ENCODE results near the gene ARHGAP4. TPM values are rescaled to one million over a fixed set of nuclear protein-coding genes. Genes with fewer than 3 reads are reported as not detected.

The ARHGAP4 gene
- total RNA-seq, 1 donor from 2014 or later, result 43.0 TPM

GRCh38 chrX:153964105-153964504 is 38.0 kb upstream of the ARHGAP4 start:
- DNase-seq (ENCODE audit: low spot score), result no peak

- no peak for DNase-seq (ENCODE audit: low spot score)
These were observed 37.5 kb upstream of the ARHGAP4 start for GRCh38 chrX:153963546-153963945.

- DNase-seq (ENCODE audit: low spot score), result no peak
These were observed 35.2 kb upstream of the ARHGAP4 start for GRCh38 chrX:153961292-153961691.

GRCh38 chrX:153960786-153961185 is 34.7 kb upstream of the ARHGAP4 start:
- no peak for DNase-seq (ENCODE audit: low spot score)

GRCh38 chrX:153960077-153960476 is 34.0 kb upstream of the ARHGAP4 start:
- no peak for DNase-seq (ENCODE audit: low spot score)

- DNase-seq (ENCODE audit: low spot score), result no peak
These were observed 33.6 kb upstream of the ARHGAP4 start for GRCh38 chrX:153959649-153960048.

GRCh38 chrX:153958605-153959004 is 32.5 kb upstream of the ARHGAP4 start:
- DNase-seq (ENCODE audit: low spot score), result no peak

GRCh38 chrX:153957224-153957623 is 31.2 kb upstream of the ARHGAP4 start:
- no peak for DNase-seq (ENCODE audit: low spot score)

- DNase-seq (ENCODE audit: low spot score), result no peak
These were observed 30.2 kb upstream of the ARHGAP4 start for GRCh38 chrX:153956044-153956907.

GRCh38 chrX:153955228-153955732 is 29.2 kb upstream of the ARHGAP4 start:
- DNase-seq (ENCODE audit: low spot score), result no peak

GRCh38 chrX:153954558-153955227 is 28.6 kb upstream of the ARHGAP4 start:
- DNase-seq (ENCODE audit: low spot score), result no peak

GRCh38 chrX:153953892-153954557 is 28.0 kb upstream of the ARHGAP4 start:
- DNase-seq (ENCODE audit: low spot score), result no peak

GRCh38 chrX:153953342-153953830 is 27.3 kb upstream of the ARHGAP4 start:
- DNase-seq (ENCODE audit: low spot score), result no peak

- no peak for DNase-seq (ENCODE audit: low spot score)
These were observed 26.4 kb upstream of the ARHGAP4 start for GRCh38 chrX:153952373-153953026.

- DNase-seq (ENCODE audit: low spot score), result no peak
These were observed 25.8 kb upstream of the ARHGAP4 start for GRCh38 chrX:153951683-153952372.

GRCh38 chrX:153950127-153950526 is 24.1 kb upstream of the ARHGAP4 start:
- DNase-seq (ENCODE audit: low spot score), result no peak

- no peak for DNase-seq (ENCODE audit: low spot score)
These were observed 23.1 kb upstream of the ARHGAP4 start for GRCh38 chrX:153948847-153949805.

- no peak for DNase-seq (ENCODE audit: low spot score)
These were observed 22.0 kb upstream of the ARHGAP4 start for GRCh38 chrX:153948002-153948466.

All from mesenteric fat pad (tissue), 1 donor.